Measurements from ENCODE around the gene MB21D2. TPM values are rescaled to one million over a fixed set of nuclear protein-coding genes. Genes with fewer than 3 reads are reported as not detected.

MB21D2 gene
- total RNA-seq, 2 experiments from 2014 or later = 0.06 TPM; not detected in 1

DNA sequence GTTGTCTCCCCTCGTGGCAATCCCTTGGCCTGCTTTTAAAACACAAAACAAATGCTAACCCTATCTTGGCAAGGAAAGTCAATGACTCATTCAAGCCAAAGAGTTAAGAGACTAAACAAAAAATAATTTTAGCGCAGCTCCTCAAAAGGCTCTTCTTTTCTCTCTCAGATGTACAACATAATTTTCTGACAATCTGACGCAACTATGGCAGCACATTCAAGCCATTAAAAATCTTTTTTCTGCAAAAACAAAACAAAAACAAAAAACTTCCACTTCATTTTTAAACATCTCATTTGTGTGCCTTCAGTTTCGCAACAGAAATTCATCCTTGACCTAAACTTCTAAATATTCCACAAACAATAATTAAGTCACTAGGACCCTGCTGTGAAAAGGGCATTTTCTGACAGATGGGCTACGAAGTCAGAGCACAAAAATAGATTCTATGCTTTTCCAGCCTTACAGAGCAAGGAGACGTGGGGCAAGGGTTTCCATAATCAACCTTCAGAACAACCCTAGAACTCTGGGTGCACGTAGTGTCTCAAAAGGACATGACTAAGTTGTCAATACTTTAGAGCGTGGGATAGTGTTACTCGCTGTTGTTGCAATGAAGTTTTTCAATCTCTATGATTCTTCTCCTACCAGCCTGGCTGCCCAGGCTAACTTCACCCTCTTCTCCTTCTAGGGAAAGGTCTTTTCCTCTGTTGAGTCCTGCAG is 84.3 kb downstream of the MB21D2 start:
- no peak overlapping the region for H3K27ac ChIP-seq (ENCODE audit: low read depth, low read length, poor library complexity, severe bottlenecking)

GRCh38 chr3:192831801-192832347 is 85.8 kb downstream of the MB21D2 start:
- no peak for DNase-seq (ENCODE audit: low spot score)
- Histone ChIP-seq H3K4me2 (ENCODE audit: low read length) (no peak overlapping the region), H3K4me3 (ENCODE audit: low read depth, low read length, poor library complexity, severe bottlenecking) (no peak overlapping the region), H4K20me1 (ENCODE audit: insufficient read depth, low read length) (no peaks in the 10 kb centered on the region), H3K79me2 (ENCODE audit: insufficient read depth, low read depth, low read length) (no peaks in the 10 kb centered on the region), H3K4me1 (ENCODE audit: insufficient read depth, low read length, poor library complexity, severe bottlenecking) (no peaks in the 10 kb centered on the region), H3K27ac (ENCODE audit: low read depth, low read length, poor library complexity, severe bottlenecking) (no peak overlapping the region), H3K9me2 (ENCODE audit: insufficient read depth, low read length) (no peaks in the 10 kb centered on the region), H3K9me3 (ENCODE audit: low read length) (no peaks in the 10 kb centered on the region), H2AFZ (ENCODE audit: low read length) (no peak overlapping the region), H3K36me3 (ENCODE audit: insufficient read depth, low read length) (no peaks in the 10 kb centered on the region)
- intact Hi-C loops (cut with micrococcal nuclease; ENCODE audit: unreplicated experiment) = no loop called here
- TF ChIP-seq EZH2phosphoT487 (IDR thresholded peaks at IDR 0.05; ENCODE audit: borderline replicate concordance, low read depth, low read length) (no peak), CTCF (conservative IDR thresholded peaks at IDR 0.05; ENCODE audit: low read length) (no peak)
- POLR2A ChIA-PET = no interaction called here
- BruUV-seq (replicated peaks) = no TSS peak
- CTCF ChIA-PET (ENCODE audit: unreplicated experiment) = no interaction called here

More for the DNA sequence above, 84.3 kb downstream of the MB21D2 start:
- no peak overlapping the region for H3K4me2 ChIP-seq (ENCODE audit: low read length)
- H3K4me3 ChIP-seq (ENCODE audit: low read depth, low read length, poor library complexity, severe bottlenecking) = no peak overlapping the region
- no TSS peak for BruUV-seq (replicated peaks)
- H3K79me2 ChIP-seq (ENCODE audit: insufficient read depth, low read depth, low read length) = no peaks in the 10 kb centered on the region
- intact Hi-C loops (cut with micrococcal nuclease; ENCODE audit: unreplicated experiment) = no loop called here
- ChIA-PET CTCF (ENCODE audit: unreplicated experiment) (no interaction called here), POLR2A (interaction anchor here (0.7 kb wide), 1 partner anchor 20 kb away, joined by 3 read pairs; no protein-coding TSS in a partner anchor)
- H2AFZ ChIP-seq (ENCODE audit: low read length) = no peak overlapping the region
- no peaks in the 10 kb centered on the region for H3K36me3 ChIP-seq (ENCODE audit: insufficient read depth, low read length)
- H4K20me1 ChIP-seq (ENCODE audit: insufficient read depth, low read length) = no peaks in the 10 kb centered on the region
- no peaks in the 10 kb centered on the region for H3K9me2 ChIP-seq (ENCODE audit: insufficient read depth, low read length)
- H3K4me1 ChIP-seq (ENCODE audit: insufficient read depth, low read length, poor library complexity, severe bottlenecking) = no peaks in the 10 kb centered on the region
- TF ChIP-seq CTCF (conservative IDR thresholded peaks at IDR 0.05; ENCODE audit: low read length) = no peak
- no peak for TF ChIP-seq EZH2phosphoT487 (IDR thresholded peaks at IDR 0.05; ENCODE audit: borderline replicate concordance, low read depth, low read length)
- no peak for DNase-seq (ENCODE audit: low spot score)
- H3K9me3 ChIP-seq (ENCODE audit: low read length) = no peaks in the 10 kb centered on the region

DNA sequence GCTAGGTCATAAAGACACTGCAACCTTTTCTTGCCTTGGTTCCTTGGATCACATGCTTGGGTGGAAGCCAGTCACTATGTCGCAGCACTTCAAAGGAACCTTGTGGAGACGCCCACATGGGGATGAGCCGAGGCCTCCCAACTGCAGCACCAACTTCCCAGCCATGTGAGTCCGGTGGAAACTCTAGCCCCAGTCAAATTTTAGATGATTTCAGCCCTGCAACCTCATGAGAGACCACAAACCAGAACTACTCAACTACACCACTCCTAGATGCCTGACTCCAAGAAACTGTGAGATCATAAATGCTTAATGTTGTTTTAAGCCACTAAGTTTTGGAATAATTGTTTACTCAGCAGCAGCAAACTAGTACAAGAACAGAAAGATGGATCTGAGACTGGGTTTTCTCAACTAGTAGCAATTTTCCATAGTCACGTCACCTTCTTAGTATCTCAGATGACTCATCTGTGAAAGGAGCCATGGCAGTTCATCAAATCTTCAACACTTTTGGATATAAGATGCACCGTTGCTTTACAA is 86.5 kb downstream of the MB21D2 start:
- intact Hi-C loops (cut with micrococcal nuclease; ENCODE audit: unreplicated experiment) = no loop called here
- CTCF ChIA-PET (ENCODE audit: unreplicated experiment) = no interaction called here
- Histone ChIP-seq H3K4me1 (ENCODE audit: insufficient read depth, low read length, poor library complexity, severe bottlenecking) (peaks cover under 1% of the 10 kb centered on the region), H3K9me3 (ENCODE audit: low read length) (no peaks in the 10 kb centered on the region), H3K79me2 (ENCODE audit: insufficient read depth, low read depth, low read length) (no peaks in the 10 kb centered on the region), H3K36me3 (ENCODE audit: insufficient read depth, low read length) (no peaks in the 10 kb centered on the region), H3K4me3 (ENCODE audit: low read depth, low read length, poor library complexity, severe bottlenecking) (no peak overlapping the region), H3K4me2 (ENCODE audit: low read length) (no peak overlapping the region), H3K9me2 (ENCODE audit: insufficient read depth, low read length) (no peaks in the 10 kb centered on the region), H4K20me1 (ENCODE audit: insufficient read depth, low read length) (no peaks in the 10 kb centered on the region), H2AFZ (ENCODE audit: low read length) (no peak overlapping the region), H3K27ac (ENCODE audit: low read depth, low read length, poor library complexity, severe bottlenecking) (no peak overlapping the region)
- no peak for TF ChIP-seq EZH2phosphoT487 (IDR thresholded peaks at IDR 0.05; ENCODE audit: borderline replicate concordance, low read depth, low read length)
- TF ChIP-seq CTCF (conservative IDR thresholded peaks at IDR 0.05; ENCODE audit: low read length) = no peak
- no TSS peak for BruUV-seq (replicated peaks)
- DNase-seq (ENCODE audit: low spot score) = no peak
- POLR2A ChIA-PET = no interaction called here

All from OCI-LY7 (cell line).